Esophagus muscularis mucosa (tissue), 4 donors: ENCODE results near the gene TCF7. TPM values are rescaled to one million over a fixed set of nuclear protein-coding genes. Genes with fewer than 3 reads are reported as not detected.

Experiments
- DNase-seq: peaks from one replicate; pipeline ENCODE4 v3.0.0-alpha.2; 2017; ENCODE audit errors: extremely low spot score
- H3K27ac ChIP-seq, 4 donors: fragments of 200-600 bp; sonication (generic); replicated peaks in 1 of 4; 1 replicate in 3 of 4; 2 replicates in 1 of 4; pipeline ENCODE4 v1.5.1; 2016 to 2019; ENCODE audit warnings: mild to moderate bottlenecking in 1 of 4
- H3K27me3 ChIP-seq, 4 donors: fragments of 200-600 bp; sonication (generic); one replicate each; pipeline versions ENCODE4 v1.5.1 to v1.6.0; 2016 to 2019
- H3K36me3 ChIP-seq, 4 donors: fragments of 200-600 bp; sonication (generic); one replicate each; pipeline ENCODE4 v1.5.1; 2016 to 2019
- H3K4me1 ChIP-seq, 4 donors: fragments of 200-600 bp; sonication (generic); one replicate each; pipeline ENCODE4 v1.5.1; 2016 to 2019
- H3K4me3 ChIP-seq, 4 donors: fragments of 200-600 bp; sonication (generic); 1 replicate in 2 of 4; 2 replicates in 2 of 4; pipeline ENCODE4 v1.5.1; 2016 to 2019; ENCODE audit warnings: mild to moderate bottlenecking in 4 of 4, moderate library complexity in 1 of 4
- H3K9me3 ChIP-seq, 4 donors: fragments of 200-600 bp; sonication (generic); 1 replicate in 3 of 4; 2 replicates in 1 of 4; pipeline ENCODE4 v1.5.1; 2016 to 2019
- EP300 ChIP-seq: sonication (generic); formaldehyde crosslinking; IDR thresholded peaks from one replicate; pipeline ENCODE4 v1.6.1; 2017; ENCODE audit warnings: antibody characterized with exemption
- POLR2A ChIP-seq: fragments of 450-650 bp; IDR thresholded peaks from one replicate; pipeline ENCODE4 v1.6.1; 2017; ENCODE audit warnings: antibody characterized with exemption, moderate library complexity, mild to moderate bottlenecking, low read depth
- POLR2AphosphoS5 ChIP-seq, 2 donors: sonication (generic); formaldehyde crosslinking; IDR thresholded peaks; one replicate each; pipeline ENCODE4 v1.6.1; 2017; ENCODE audit warnings: antibody characterized with exemption in 2 of 2
- WGBS: methylation state at CpG from one replicate; pipeline ENCODE4 v1.1.5; 2018; 5-methylcytosine and 5-hydroxymethylcytosine counted together
- intact Hi-C: fragments of 100-400 bp; cut with DNase I; formaldehyde crosslinking; loops from one replicate; pipeline ENCODE4 v1.15.1; 2023
- total RNA-seq, 4 donors: library from RNA; depleted of rRNA; stranded (reverse); fragments of >200 nt; gene quantifications; one replicate each; pipeline versions ENCODE4 v1.1.0 to v1.2.1, GENCODE V29; 2016
- TF ChIP-seq, protein P1 (sequence below), 3 experiments: fragments of 200-600 bp in 2 of 3; fragments of 450-650 bp in 1 of 3; sonication (generic) in 2 of 3; IDR thresholded peaks; one replicate each; pipeline ENCODE4 v1.5.1; 2017 to 2019; ENCODE audit warnings: antibody characterized with exemption in 3 of 3, mild to moderate bottlenecking in 2 of 3, moderate library complexity in 1 of 3

Gene TCF7
- total RNA-seq, 4 donors from 2014 or later: 0.99 to 2.1 (median 1.5) TPM

DNA sequence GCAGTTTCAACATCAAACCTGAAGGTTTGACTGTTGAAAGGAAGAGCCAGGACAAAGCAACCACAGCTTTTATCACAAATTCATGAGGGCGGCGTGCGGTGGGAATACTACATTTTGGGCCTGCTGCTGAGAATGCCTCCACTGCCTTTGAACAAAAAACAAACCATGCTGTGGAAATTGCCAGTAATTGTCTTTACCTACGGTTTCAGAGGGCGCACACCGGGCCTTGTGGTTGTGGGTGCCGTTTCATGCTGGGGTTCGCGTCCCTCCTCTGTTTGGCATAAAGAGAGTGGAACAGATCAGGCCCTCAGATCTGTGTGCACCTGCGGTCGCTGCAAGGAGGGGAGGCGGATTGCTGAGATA is 27.6 kb upstream of the TCF7 start:
- no peak for DNase-seq
- Histone ChIP-seq H3K4me1 (no peaks in the 10 kb centered on the region), H3K4me3 (no peak overlapping the region), H3K9me3 (no peaks in the 10 kb centered on the region), H3K27me3 (no peaks in the 10 kb centered on the region), H3K27ac (no peak overlapping the region), H3K36me3 (no peaks in the 10 kb centered on the region)
- intact Hi-C loops: no loop called here
- 96% methylated on average over 11 of the region's 12 CpGs for WGBS
- TF ChIP-seq EP300: no peak
- TF ChIP-seq POLR2AphosphoS5 (IDR thresholded peaks at IDR 0.05): no peak
- TF ChIP-seq POLR2A: no peak
- TF ChIP-seq, protein P1, sequence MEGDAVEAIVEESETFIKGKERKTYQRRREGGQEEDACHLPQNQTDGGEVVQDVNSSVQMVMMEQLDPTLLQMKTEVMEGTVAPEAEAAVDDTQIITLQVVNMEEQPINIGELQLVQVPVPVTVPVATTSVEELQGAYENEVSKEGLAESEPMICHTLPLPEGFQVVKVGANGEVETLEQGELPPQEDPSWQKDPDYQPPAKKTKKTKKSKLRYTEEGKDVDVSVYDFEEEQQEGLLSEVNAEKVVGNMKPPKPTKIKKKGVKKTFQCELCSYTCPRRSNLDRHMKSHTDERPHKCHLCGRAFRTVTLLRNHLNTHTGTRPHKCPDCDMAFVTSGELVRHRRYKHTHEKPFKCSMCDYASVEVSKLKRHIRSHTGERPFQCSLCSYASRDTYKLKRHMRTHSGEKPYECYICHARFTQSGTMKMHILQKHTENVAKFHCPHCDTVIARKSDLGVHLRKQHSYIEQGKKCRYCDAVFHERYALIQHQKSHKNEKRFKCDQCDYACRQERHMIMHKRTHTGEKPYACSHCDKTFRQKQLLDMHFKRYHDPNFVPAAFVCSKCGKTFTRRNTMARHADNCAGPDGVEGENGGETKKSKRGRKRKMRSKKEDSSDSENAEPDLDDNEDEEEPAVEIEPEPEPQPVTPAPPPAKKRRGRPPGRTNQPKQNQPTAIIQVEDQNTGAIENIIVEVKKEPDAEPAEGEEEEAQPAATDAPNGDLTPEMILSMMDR (IDR thresholded peaks at IDR 0.05): no peak

DNA sequence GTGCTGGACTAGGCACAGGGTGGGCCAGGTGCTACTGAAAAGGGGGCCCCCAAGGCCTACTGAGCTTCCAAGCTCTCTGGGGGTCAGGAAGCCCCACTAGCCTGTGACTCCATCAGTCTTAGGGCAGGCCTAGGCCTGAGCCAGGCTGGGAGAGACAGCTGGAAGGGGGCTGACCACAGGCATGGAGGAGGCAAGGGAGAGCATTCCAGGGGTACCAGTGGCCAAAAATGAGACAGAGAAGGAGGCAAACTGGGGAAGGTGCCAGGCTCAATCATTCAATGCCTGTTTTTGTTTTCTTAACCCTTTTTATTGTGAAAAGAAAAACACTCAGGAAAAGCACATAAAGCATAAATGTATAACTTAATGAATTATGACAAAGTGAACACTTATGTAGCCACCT is 26.2 kb upstream of the TCF7 start:
- no peak for DNase-seq
- no peak for TF ChIP-seq POLR2A
- intact Hi-C loops: no loop called here

GRCh38 chr5:134088994-134089560 is 25.4 kb upstream of the TCF7 start:
- no peaks in the 10 kb centered on the region for H3K36me3 ChIP-seq
- H3K4me1 ChIP-seq: no peaks in the 10 kb centered on the region
- WGBS: 100% methylated on average over 1 of the region's 5 CpGs
- H3K27me3 ChIP-seq: no peaks in the 10 kb centered on the region
- no peak overlapping the region for H3K4me3 ChIP-seq
- TF ChIP-seq, protein P1 (IDR thresholded peaks at IDR 0.05): no peak
- TF ChIP-seq POLR2AphosphoS5 (IDR thresholded peaks at IDR 0.05) (no peak), EP300 (no peak), POLR2A (no peak)
- H3K9me3 ChIP-seq: no peaks in the 10 kb centered on the region
- intact Hi-C loops: no loop called here
- no peak for DNase-seq
- no peak overlapping the region for H3K27ac ChIP-seq

More for the DNA sequence above, 26.2 kb upstream of the TCF7 start:
- Histone ChIP-seq H3K9me3 (no peaks in the 10 kb centered on the region), H3K4me3 (no peak overlapping the region), H3K27ac (no peak overlapping the region), H3K27me3 (no peaks in the 10 kb centered on the region), H3K4me1 (no peaks in the 10 kb centered on the region), H3K36me3 (no peaks in the 10 kb centered on the region)

DNA sequence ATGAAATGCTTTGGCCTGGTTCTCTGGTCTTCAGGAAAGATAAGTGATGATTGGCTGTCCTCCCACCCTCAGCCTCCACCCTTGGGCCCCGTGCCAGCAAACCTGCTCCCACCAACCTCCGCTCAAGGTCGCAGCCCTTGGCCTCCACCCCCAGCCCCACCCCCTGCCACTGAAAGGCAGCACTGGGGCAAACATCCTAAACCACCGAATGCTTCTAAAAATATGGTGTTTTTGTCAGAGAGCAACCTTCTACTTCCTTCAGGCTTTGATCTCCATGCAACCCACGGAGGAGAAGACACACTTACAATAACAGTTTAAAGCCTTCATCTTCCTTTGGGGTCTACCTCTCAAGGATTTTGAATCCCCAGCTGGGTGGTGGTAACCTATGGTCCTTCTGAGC is 24.0 kb upstream of the TCF7 start:
- no peaks in the 10 kb centered on the region for H3K27me3 ChIP-seq
- H3K4me1 ChIP-seq: no peaks in the 10 kb centered on the region
- no peaks in the 10 kb centered on the region for H3K36me3 ChIP-seq
- WGBS: 56% methylated on average over 5 of the region's 5 CpGs
- no peak for DNase-seq
- H3K27ac ChIP-seq: no peak overlapping the region
- no peaks in the 10 kb centered on the region for H3K9me3 ChIP-seq
- no peak for TF ChIP-seq EP300
- TF ChIP-seq, protein P1 (IDR thresholded peaks at IDR 0.05): no peak
- TF ChIP-seq POLR2A: no peak
- no peak for TF ChIP-seq POLR2AphosphoS5 (IDR thresholded peaks at IDR 0.05)
- intact Hi-C loops: no loop called here
- H3K4me3 ChIP-seq: no peak overlapping the region

DNA sequence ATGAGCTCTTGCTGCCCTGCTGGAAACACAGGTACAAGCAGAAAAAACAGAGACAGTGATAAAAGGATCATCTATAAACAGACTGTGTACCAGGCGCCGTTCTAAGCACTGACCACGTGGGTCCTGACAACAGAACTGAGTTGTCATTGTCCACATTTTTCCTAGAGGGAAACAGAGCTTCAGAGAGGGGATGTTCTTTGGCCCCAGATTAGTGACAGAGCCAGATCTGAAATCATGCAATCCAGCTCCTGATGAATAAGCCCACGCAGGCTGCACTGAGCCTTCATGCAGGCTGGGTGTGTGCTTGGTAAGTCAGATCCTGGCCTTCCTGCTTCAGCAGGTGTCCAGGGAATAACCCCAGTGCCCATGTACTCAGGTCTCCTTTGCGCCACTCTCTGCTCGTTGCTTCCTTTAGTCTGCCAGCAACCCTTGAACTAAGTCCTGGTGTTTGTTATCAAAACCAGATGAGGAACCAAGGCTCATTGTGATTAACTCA is 22.8 kb upstream of the TCF7 start:
- 64% methylated on average over 6 of the region's 6 CpGs for WGBS
- H3K36me3 ChIP-seq: no peaks in the 10 kb centered on the region
- no peaks in the 10 kb centered on the region for H3K4me1 ChIP-seq
- intact Hi-C loops: no loop called here
- DNase-seq: no peak
- no peaks in the 10 kb centered on the region for H3K9me3 ChIP-seq
- peaks cover 0 to 6% (median 0%) of the 10 kb centered on the region in 4 donors for H3K27me3 ChIP-seq
- H3K4me3 ChIP-seq: no peak overlapping the region
- no peak overlapping the region for H3K27ac ChIP-seq
- TF ChIP-seq EP300: no peak
- no peak for TF ChIP-seq POLR2AphosphoS5 (IDR thresholded peaks at IDR 0.05)
- no peak for TF ChIP-seq POLR2A
- TF ChIP-seq, protein P1 (IDR thresholded peaks at IDR 0.05): no peak
